ENCODE results near the gene CDK5RAP2.

Gene CDK5RAP2

DNA sequence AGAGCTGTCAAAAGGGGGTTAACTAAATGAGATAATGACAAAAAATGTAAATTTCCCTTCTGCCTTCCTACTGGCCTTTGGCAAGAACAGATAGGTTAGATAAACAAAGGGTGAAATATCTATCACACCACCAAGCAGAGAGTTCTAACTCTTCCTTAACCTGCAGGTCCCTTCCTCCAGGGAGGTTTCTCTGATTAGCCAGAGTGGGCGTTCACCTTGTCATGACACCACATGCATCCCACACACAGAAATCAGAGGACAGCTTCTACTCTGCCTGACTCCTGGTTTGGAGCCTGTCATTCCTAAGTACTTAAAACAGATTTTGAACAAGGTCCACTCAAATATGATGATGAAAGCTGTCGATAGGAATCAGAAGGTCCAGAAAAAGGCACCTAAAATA, 180.0 kb downstream of the CDK5RAP2 start:
- DNase-seq (ENCODE audit: low read depth), result no peak

DNA sequence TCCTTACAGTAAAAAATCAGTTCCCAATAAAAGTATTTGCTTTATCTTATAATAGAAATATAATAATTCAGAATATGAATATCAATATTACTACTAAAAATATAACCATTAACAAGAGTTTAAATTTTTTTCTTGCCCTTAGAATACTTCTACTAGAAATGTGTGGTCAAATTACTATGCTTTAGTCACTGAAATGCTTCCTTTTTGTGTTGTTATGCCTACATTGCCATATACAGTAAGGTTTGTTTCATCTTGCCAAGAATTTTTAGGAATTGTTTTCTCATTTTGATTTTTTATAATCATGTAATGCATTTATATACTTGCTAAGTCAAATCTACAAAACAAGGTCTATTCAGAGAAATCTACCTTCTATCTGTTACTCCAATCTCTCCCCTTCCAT, 181.7 kb downstream of the CDK5RAP2 start:
- DNase-seq (ENCODE audit: low read depth), result no peak

DNA sequence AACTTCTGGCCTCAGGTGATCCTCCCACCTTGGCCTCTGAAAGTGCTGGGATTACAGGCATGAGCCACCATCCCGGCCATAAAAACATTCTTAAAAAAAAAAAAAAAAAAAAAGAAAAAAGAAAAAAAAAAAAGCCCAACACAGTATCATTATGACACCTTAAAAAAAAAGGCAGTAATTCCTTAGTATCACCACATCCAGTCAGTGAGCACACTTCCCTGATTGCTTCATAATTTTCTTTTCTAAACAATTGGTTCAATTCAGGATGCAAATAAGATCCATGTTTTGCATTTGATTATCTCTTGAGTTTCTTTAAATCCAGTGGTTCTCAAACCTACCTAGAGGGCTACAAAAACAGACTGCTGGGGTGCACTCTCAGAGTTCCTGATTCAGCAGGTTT, 182.5 kb downstream of the CDK5RAP2 start:
- DNase-seq (ENCODE audit: low read depth), result no peak

DNA sequence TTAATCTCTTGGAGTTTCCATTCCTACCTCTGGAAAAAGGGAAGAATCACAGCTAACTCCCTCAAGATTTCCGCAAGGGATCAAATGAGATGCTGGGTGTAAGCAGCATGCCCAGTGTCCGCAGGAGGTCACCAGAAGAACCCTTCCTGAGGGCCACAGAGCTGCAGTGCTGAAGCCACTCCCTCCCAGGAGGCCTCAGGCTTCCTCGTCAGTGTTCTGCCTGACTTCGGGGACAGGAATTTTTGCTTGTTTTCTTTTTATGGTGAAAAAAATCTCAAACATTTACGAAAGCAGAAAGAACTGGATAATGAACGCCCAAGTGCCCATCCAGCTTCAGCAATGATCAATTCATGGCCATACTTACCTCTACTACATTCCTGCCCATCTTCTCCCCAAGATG, 183.0 kb downstream of the CDK5RAP2 start:
- DNase-seq (ENCODE audit: low read depth), result no peak

DNA sequence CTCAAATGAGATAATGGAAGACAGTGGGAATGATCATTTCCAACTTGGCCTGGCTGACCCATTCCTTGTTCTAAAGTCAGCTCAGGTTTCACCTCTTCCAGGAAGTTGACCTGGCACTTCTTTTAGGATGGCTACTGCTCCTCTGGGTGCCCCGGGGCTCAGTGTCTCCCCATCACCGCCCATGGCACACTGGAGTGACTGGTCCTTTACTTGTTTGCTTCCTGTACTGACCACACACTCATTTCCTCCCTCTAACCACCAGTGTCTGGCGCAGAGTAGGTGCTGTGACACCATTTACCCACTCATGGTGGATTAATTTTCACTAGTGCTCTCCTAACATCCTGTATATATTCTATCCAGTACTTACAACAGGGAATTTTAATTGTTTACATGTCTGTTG, 183.5 kb downstream of the CDK5RAP2 start:
- DNase-seq (ENCODE audit: low read depth), result no peak

DNA sequence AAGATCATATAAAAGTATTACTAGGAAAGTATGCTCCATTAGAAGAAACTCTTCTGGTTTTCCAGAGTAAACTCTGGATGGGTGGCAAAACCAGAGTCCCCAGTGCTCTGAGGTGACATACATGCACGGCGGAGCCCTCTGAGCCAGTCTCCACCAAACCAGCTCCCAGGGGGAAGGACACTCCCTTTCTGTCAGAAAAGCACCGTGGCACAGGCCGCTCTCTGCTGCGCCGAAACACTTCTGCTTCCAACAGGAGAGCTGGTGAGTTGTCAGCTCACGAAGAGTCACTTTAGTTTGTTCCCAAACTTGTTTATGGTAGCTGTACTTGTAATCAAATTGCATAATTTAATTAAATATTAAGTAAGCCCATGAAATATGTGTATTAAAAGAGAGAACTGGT, 184.6 kb downstream of the CDK5RAP2 start:
- no peak for DNase-seq (ENCODE audit: low read depth)

DNA sequence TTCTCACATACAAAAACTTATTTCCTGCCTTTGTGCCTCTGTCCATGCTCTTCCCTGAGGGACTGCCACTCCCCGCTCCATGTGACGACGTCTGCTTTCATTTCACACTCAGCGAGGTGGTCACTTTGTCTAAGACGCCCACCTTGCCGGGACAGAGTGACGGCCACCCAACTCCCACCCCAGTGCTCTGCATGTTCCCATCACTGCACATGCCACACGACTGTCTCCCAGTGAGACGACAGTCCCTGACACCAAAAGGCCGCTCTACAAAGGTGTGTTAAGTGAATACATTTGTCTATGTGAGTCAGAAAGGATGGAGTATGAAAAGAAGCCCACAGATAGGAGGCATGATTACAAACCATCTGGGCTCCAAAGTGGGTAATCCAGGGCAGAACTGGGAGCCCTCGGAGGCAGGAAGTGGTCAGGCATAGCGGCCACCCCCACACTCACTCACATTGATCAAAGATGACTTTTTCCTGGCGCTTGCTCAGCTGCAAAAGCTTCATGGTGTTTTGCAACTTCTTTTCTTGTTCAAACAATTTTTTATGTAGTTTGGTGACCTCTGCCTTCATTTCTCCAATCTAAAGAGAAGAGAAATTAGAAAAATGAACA, 185.8 kb downstream of the CDK5RAP2 start:
- peak; percentile 79 for DNase-seq (ENCODE audit: low read depth)

DNA sequence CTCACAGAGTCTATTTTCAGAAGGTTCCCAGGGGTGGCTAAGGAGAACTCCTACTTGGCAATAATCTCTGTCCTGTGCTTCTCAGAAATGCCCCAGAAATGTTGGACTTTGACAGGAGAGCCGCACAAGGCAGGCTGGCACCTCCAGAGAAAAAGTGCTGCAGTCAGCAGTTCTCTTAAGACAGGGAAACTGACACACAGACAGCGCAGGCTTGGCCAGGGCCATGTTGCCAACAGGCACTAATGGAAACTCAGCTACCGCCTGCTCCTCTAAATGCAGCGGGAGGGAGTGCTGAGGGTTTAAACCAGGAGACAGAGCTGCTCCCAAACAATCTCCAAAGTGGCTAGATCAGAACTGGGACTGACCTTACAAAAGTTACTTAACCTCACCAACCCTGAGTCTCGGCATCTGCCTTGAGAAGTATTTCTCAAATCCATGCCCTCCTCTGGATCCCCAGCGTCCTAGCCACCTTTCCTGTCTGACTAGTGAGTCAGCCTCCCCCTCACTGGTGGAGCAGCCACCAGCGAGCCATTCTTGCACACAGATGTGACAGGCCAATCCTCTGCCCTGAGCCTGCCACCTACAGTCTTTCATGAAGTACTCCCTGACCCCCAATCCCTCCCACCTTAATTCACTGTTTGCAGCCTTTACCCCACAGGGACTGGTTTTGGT, 186.4 kb downstream of the CDK5RAP2 start:
- DNase-seq (ENCODE audit: low read depth), result no peak

DNA sequence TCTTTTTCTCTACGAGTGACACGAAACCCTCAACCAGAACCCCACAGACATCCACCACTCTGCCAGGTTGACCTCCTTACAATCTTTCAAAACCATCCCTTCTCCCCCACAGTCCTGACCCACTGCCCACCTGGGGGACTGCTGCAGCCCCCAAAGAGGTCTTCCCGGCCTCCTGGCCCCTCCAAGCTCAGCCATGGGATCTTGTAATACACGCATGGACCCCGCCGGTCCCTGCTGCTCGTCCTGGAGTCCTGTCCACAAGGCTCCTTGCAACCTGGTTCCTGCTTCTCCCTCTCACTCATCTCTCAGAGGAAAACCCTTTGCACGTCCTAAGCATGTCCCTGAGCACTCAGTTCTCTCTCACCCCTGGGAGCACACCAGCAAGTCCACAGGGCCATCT, 187.3 kb downstream of the CDK5RAP2 start:
- DNase-seq (ENCODE audit: low read depth), result no peak

DNA sequence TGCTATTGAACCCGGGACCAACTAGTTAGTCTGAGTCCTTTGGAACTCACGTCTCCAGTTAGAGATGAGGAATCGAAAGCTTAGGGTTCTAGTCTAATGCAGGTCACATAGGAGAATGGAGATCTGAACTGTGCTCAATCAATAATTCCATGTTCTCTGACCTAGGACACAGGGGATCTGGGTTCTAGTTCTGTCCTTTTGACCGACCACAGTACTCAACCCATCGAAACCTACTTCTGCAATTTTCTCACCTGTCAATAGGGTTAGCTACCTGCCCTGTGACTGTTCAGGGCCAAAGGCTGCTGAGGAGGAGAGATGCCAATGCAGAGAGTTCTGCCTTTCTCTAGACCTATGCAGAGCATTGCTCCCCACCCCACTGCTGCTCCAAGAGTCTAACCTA, 187.7 kb downstream of the CDK5RAP2 start:
- no peak for DNase-seq (ENCODE audit: low read depth)

DNA sequence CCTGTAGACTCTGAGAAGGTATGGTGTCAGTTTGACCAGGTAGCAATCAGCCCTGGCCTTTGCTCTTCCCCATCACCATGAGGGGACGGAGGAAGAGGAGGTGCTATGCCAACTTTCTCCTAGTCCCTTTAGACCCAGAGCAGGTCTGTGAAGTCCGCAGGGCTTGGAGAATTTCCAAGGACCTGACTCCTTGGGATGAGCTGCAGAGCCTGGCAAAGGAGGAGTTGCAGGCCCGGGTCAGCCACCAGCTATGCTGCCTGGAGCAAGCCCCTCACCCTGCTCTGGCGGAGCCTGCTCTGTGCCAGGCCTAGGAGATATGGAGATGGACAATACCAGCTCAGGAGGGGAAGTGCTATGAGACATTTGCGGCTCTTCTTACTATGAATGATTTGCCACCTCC, 188.3 kb downstream of the CDK5RAP2 start:
- no peak for DNase-seq (ENCODE audit: low read depth)

DNA sequence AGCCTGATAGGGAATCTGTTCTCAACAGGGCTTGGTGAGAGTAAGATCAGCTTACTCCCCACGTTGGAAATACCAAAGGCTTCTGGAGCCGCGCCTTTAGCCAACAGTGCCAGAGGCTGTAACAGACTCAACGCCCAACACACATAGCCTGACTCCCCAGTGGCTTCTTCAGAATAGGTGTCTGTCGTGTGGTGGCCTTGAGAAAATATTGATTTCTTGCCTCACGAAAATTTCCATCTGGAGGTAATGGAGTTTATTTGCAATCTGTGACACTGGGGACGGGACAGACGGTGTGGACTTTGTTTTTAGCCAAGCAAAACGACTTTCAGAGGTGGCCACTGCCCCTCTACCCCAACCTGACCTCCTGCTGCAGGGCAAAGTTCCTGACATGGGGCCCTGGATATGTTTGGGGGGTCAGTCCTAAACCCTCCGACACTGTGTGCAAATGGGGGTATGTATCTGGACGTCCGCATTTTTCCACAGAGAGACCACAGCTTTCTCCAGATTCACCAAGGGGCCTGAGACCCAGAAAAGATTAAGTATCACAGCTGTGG, 189.3 kb downstream of the CDK5RAP2 start:
- DNase-seq (ENCODE audit: low read depth), result no peak

DNA sequence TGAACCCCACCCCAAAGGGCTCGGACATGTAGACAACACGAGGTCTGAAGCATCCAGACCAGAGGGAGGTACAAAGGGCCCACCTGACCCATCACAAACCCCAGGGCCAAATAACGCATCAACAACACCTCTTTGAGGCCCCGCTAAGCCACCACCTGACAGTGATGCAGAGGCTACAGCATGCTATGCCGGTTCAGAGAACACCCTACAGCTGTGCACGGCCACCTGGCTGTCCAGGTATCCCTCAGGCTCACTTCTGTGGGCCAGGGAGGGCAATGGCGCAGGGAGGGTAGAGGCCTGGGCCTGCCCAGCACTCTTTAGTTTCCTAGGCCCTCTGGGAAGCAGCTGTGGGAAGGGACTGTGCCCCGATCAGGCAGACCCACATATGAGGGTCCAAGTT, 190.1 kb downstream of the CDK5RAP2 start:
- no peak for DNase-seq (ENCODE audit: low read depth)

DNA sequence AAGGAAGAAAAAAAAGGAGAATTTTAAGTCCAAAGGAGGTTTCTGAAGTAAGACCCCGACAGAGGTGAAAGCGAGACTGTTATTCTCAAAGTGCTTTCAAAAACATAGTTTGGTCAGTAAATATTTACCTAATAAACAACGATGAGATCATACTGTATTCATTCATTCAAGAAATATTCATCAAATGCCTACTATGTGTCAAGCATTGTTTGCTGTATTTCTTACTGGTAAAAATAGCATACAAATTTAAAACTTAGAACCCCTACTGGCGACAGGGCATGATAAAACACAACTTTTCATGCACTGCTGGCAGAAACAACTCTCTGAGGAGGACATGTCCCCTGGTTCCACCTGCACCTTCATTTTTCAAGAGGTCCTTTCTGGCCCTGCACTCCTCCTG, 190.7 kb downstream of the CDK5RAP2 start:
- no peak for DNase-seq (ENCODE audit: low read depth)

DNA sequence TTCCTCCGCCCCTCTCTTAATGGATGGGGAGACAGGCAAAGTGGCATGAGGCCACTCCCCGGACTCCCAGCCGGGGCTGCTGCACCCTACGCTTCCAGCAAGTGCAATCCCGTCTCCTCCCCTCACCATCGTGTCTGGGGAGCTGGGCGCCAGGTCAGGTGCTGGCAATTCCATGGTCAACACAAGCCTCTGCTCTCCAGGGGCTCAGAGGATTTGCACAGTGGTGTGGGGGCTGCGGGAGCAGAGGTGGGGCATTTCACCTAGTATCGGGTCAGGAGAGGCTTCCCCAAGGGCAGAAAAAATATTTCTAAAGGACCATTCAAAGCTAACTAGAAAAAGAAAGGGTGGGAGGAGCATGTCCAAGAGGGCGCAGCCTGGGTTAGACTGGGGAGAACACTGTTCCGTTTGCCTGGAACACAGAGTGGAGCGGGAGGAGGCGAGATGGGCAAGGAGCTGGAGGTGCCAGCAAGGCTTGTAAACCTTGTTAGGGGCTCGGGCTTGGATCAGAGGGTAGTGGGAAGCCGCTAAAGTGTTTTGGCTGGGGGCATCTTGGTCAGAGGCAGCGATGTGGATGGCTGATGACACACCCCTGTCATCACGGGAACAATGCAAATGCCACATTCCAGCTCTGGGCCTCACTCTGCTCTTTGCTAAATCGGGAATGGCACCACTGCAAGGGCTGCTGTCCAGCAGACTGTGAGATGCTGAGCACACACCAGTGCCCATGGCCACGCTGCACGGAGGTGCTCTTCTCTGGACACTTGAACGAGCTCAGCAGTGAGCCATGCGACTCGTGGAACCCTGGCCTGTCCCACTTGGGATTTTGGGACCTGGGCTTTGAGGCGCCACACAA, 191.7 kb downstream of the CDK5RAP2 start:
- no peak for DNase-seq (ENCODE audit: low read depth)

DNA sequence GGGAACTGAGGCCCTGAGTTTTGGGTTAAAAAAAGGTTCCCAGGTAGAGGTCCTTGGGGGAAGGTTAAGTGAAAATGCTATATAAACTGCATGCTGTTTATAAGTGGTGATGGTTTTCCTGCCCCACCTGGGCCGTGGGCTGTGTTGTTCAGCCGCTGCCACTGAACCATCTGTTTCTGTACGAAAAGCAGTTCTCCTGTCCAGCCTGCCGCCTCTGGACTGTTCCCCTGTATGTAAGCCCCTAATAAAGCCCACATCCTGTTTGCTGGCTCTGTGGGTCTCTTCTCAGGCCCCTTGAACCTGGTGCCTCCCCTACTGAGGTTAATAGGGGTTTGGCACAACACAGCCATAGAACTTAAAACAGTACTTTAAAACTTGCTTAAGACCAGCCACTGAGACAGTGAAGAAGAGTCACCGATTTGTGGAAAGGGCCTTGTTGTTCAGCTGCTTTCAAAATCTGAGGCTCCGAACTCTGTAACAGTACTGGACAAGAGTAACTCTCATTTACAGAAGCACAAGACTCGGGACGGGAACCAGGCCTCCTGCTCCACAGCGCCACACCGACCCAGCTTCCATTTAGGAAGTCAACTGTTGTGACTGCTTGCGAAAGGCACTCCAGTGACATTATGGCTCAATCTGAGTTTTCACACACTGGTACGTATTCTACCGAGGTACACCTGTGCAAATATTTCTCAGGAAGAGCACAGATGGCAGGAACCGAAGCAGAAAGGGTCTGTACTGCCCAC, 192.5 kb downstream of the CDK5RAP2 start:
- no peak for DNase-seq (ENCODE audit: low read depth)

DNA sequence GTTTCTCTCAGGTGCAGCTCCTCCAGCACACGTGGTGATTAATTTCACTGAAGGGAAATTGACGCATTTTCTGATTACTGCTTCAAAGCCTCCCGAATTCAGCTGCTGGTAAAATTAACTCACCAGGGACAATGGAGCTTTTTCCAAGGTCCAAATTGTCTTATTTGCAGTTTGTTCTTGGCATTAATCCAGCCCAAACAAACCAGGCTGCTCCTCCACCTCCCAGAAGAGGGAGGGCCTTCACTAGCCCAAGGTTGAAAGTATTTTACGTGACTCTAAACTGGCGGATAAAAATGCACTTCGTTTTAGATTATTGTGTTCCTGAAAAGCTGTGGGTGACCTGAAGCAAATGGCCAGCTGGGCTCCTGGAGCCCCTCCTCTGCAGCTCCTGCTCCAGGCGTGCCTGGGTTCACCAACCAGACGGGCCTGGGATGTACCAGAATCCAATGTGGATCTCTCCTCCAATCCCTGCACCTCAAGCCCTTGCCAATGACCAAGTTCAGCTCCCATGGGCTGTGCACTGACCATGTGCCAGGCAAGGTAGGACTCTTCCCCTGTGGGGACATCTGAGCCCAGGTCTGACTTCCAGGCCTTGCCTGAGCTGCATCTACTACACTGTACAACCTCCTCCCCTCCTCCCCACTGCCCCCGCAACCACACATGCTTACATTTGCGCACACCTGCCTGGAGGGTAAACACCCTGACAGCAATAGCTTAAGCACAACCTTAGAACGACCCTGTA, 193.4 kb downstream of the CDK5RAP2 start:
- DNase-seq (ENCODE audit: low read depth), result no peak

DNA sequence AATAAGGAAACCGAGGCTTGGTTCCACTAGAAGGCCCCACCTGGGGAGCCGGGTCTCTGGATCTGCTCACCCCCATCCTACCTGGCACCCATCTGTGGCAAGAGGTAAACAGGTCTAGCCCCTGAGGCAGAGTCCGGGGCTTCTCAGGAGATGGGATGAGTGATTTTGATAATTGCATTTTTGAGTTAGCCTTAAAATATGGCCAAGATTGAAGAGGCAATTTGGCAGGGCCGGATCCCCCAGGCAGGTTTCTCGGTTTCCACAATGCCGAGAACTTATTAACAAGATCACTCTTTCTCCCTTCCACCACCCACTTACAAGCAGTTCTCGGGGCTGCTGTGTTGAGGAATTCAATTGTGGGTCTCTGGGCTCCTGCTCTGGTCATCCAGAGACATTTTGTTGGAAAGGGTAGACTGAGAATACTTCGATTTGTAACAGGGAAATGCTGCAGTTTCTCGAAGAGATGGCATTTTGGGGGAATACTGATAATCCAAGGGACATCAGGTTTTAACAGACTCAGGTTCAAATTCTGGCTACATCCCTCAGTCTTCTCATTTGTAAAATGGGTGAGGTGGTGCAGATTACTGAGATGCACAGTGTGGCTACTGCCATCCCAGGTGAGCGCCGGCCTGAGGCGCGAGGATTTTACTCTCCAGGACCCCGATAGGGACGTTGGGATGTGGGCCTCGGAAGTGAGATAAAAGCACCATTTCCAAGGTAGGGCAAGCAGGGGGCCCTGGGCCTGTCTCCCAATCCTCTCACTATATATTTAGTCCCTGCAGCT, 194.2 kb downstream of the CDK5RAP2 start:
- no peak for DNase-seq (ENCODE audit: low read depth)

DNA sequence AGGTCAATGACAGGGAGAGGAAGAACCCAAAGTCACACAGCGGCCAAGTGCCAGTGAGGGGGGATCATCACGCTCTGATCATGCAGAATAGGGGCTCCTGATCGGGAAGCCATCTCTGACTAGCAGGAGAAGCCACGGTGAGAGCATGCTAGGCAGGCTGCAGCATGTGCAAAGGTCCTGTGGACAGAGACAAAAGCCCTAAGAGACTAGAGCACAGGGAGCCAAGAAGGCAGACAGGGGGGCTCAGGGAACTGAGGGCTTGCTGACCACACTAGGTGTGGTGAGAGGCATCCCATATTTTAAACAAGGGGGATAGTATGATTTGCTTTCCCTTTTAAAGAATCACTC, 195.1 kb downstream of the CDK5RAP2 start:
- DNase-seq (ENCODE audit: low read depth), result no peak

DNA sequence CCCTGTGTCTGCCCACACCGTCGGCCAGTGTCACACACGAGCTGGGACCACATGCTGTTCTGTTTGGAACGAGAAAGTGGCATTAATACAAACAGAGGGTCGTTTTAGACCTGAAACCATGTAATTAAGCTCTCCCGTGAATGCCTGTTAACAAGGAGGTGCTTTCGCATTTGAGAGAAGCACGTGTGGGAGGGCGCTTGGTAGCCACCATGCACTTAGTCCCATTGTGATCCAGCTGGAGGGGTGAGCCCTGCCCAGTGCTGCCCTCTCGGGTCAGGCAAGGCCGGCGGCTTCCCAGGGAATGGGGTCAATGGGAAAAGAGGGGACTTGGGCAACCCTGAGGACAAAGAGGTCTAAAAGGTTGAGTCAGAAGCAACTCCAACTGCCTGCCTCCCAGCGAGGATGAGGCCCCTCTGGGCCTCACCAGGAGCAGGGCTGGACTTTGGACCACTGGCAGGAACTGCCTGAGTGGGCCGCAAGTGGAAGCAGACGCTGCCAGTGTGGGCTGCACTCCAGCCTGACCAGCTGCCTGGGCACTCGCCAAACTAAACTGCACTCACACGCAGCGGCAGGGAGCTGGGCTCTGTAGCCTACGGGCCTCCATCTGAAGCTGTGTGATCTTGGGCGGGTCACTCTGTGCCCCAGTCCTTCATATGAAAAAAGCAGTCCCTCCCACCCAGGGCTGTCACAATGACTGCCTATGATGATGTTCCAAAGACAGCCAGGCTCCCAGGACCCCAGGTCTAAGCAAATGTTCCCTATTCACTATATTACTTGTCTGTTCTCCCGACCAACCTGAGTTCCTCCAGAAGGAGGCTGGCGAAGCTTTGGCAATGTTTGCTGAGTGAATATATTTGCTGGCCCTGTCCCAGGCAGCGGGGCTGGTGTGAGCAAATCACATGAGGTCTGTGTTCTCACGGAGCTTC, 195.7 kb downstream of the CDK5RAP2 start:
- no peak for DNase-seq (ENCODE audit: low read depth)

Data from HS-5 (cell line).